ENCODE data around the gene STARD7.

DNA sequence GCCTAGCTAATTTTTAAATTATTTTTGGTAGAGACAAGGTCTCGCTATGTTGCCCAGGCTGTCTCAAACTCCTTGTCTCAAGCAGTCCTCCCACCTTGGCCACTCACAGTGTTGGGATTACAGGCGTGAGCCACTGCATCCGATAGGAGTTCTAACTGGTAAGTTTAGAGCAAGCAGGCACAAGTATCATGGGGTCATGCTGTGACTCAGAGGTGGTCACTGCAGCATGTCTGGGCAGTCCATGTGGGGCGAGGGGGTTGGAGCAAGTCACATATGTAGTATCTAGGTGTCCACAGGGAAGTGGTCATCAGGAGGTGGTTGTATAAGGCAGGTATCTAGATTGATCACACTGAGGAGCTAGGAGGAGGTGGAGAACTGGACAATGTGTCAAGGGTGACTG is 22.7 kb upstream of the STARD7 start:
- TF ChIP-seq POLR2AphosphoS5 (IDR thresholded peaks at IDR 0.05; ENCODE audit: low read depth): no peak
- no peak for TF ChIP-seq EZH2 (IDR thresholded peaks at IDR 0.05; ENCODE audit: low read depth, unreplicated experiment)
- TF ChIP-seq, protein P1, sequence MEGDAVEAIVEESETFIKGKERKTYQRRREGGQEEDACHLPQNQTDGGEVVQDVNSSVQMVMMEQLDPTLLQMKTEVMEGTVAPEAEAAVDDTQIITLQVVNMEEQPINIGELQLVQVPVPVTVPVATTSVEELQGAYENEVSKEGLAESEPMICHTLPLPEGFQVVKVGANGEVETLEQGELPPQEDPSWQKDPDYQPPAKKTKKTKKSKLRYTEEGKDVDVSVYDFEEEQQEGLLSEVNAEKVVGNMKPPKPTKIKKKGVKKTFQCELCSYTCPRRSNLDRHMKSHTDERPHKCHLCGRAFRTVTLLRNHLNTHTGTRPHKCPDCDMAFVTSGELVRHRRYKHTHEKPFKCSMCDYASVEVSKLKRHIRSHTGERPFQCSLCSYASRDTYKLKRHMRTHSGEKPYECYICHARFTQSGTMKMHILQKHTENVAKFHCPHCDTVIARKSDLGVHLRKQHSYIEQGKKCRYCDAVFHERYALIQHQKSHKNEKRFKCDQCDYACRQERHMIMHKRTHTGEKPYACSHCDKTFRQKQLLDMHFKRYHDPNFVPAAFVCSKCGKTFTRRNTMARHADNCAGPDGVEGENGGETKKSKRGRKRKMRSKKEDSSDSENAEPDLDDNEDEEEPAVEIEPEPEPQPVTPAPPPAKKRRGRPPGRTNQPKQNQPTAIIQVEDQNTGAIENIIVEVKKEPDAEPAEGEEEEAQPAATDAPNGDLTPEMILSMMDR (conservative IDR thresholded peaks at IDR 0.05; ENCODE audit: low read depth in 2 of 2): no peak
- TF ChIP-seq REST (IDR thresholded peaks at IDR 0.05; ENCODE audit: unreplicated experiment): no peak
- TF ChIP-seq EZH2phosphoT487 (IDR thresholded peaks at IDR 0.05; ENCODE audit: unreplicated experiment): no peak
- TF ChIP-seq CREB1 (CRISPR knock-in tag; IDR thresholded peaks at IDR 0.05; ENCODE audit: low read depth): no peak
- no peak for TF ChIP-seq JUNB (IDR thresholded peaks at IDR 0.05; ENCODE audit: unreplicated experiment)
- no peak for TF ChIP-seq NANOG (IDR thresholded peaks at IDR 0.05; ENCODE audit: borderline replicate concordance)
- TF ChIP-seq STAT1 (IDR thresholded peaks at IDR 0.05; ENCODE audit: unreplicated experiment): no peak
